Coronary artery (tissue), 2 donors: Measurements from ENCODE around the gene ATP2B3.

Source experiments
- DNase-seq: peaks from one replicate; pipeline ENCODE4 v3.0.0-alpha.2; 2017; ENCODE audit warnings: low spot score
- H3K27ac ChIP-seq, 2 donors: fragments of 200-600 bp; sonication (generic); one replicate each; pipeline ENCODE4 v1.5.1; 2016 to 2019
- H3K4me3 ChIP-seq: fragments of 200-600 bp; sonication (generic); 2 replicates; pipeline ENCODE4 v1.5.1; 2016; ENCODE audit warnings: mild to moderate bottlenecking, moderate library complexity
- TF ChIP-seq, protein P1 (sequence below): fragments of 200-600 bp; sonication (generic); IDR thresholded peaks from one replicate; pipeline ENCODE4 v1.5.1; 2019; ENCODE audit warnings: antibody characterized with exemption

The ATP2B3 gene

DNA sequence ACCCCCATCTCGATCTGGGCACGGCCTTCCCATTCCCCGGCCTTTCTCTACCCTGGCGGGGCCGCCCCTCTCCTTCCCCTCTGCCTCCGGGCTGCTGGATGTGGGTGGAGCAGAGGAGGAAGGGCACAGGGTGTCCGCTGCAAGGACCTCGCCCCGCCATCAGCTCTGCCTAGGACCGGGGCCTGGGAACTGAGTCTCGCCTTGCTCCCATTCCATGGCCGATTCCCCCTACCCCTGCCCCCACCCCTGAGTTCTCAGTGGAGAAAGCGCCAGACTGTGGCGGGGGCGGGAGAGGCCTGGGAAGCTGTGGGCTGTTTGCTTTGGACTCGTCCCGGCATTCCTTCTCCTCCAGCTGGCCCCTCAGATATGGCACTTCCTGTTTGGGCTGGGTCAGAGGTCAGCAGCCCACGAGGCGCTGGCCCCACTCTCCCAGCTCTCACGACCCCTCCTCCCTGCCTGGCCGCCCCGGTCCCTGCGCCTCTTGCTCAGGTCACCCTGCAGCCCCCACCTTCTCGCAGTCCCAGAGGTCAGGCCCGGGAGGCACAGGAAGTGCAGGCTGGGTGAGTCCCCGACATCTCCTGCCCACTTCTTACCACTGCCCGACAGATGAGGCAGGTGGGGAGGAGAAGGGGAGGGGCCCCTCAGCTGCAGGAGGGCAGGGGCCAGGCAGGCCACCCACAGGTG is 29.1 kb upstream of the ATP2B3 start:
- TF ChIP-seq, protein P1, sequence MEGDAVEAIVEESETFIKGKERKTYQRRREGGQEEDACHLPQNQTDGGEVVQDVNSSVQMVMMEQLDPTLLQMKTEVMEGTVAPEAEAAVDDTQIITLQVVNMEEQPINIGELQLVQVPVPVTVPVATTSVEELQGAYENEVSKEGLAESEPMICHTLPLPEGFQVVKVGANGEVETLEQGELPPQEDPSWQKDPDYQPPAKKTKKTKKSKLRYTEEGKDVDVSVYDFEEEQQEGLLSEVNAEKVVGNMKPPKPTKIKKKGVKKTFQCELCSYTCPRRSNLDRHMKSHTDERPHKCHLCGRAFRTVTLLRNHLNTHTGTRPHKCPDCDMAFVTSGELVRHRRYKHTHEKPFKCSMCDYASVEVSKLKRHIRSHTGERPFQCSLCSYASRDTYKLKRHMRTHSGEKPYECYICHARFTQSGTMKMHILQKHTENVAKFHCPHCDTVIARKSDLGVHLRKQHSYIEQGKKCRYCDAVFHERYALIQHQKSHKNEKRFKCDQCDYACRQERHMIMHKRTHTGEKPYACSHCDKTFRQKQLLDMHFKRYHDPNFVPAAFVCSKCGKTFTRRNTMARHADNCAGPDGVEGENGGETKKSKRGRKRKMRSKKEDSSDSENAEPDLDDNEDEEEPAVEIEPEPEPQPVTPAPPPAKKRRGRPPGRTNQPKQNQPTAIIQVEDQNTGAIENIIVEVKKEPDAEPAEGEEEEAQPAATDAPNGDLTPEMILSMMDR, result no peak
- peak overlapping the region; percentile 49 for H3K4me3 ChIP-seq
- peak overlapping the region; percentile 49 to 97 for H3K27ac ChIP-seq
- peak; percentile 84 for DNase-seq

DNA sequence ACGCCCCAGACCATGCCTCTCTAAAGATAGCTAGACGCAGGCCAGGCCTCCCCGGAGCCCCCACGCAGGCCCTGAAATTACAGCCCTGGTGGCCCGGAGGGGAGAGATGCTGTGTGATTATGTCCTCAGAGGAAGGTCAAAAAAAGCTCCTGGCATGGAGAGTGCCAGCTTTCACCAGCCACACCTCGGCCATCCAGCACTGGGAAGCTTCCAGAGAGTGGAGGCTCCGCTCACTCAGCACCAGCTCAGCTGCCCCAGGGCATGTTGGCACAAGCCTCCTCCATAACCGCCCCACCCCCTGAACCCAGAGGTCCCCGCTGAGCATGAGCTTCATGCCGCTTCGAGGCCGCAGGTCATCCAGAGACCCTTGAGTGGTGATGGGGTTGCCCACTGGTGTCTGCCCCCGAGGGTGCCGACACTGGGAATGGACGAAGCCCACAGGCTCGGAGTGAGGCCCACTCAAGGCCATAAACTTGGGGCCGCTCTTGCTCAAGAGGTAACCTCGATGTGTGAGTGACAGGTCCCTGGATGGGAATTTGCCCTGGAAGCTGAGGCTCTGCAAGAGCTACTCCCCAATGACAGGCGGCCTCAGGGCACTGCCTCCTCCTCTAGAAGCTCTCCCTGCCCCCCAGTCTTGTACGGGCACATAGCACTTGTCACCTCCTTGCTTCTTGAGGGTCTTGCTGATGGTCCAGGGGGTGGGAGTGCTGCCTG is 27.1 kb upstream of the ATP2B3 start:
- H3K4me3 ChIP-seq, result no peak overlapping the region
- DNase-seq, result no peak
- H3K27ac ChIP-seq, result peak overlapping the region in 1 of 2 donors; percentile 97
- TF ChIP-seq, protein P1, result no peak

DNA sequence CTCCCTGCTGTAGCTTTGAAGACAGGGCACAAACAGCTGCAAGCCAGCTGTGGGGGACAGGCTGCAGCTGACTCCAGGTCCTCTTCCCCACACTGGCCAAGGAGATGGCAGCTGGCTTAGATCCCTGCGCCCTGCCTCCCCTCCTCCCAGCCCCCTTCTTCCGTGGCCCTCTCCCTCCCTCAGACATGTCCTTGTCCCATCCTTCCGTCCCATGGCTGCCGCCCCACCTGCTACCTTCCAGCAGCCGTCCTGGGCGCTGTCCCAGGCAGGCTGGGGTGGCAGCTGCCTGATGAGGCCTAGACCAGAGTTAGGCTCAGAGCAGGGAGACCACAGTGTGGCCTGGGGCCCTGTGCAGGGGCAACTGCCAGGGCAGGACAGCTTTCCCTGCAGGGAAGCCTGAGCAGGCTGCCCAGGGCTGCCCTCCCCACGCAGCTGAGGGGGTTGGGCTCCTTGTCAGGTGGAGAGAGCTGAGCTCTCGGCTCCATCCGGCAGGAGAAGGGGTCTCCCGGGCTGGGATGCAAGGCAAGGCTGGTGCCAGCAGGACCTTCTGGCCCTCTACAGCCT is 26.0 kb upstream of the ATP2B3 start:
- H3K27ac ChIP-seq, result peak overlapping the region in 1 of 2 donors; percentile 97
- H3K4me3 ChIP-seq, result no peak overlapping the region
- TF ChIP-seq, protein P1, result no peak
- no peak for DNase-seq

DNA sequence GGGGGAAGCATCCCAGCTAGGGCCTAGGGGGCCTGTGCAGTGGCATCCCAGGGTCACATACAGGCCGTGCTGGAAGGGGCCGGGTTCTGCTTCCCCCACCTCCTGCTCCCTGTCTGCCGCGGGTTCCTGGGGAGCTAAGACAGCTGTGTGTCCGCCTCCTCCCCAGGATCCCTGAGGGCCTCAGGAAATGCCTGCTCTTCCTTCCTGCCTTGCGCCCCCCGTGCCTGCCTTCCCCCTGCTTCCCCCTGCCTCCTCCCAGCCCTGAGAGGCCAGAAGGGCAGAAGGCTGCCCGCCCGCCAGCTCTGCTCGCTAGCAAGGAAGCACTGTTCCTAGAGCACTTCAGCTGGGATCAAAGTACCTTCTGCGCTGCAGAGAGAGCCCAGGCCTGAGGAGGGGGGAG is 25.5 kb upstream of the ATP2B3 start:
- TF ChIP-seq, protein P1, result no peak
- DNase-seq, result no peak
- peak overlapping the region in 1 of 2 donors; percentile 97 for H3K27ac ChIP-seq
- no peak overlapping the region for H3K4me3 ChIP-seq

DNA sequence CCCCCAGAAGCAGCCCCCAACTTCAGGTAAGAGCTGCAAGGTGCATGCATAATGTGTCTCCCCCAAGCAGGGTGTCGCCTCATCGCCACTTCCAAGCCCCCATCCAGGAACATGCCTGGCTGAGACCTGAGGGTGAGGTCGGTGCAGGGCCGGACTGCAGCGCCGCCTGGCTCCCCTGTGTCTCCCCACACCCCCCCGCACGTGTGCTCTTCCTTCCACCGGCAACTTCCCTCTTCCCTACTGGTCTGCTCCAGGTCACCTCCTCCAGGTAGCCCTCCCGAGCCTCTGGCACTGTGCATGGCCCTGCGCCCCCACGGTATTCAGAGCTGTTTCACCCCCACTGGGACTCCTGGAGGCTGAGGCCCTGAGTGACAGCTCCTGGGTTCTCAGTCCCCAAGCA is 24.9 kb upstream of the ATP2B3 start:
- no peak for DNase-seq
- H3K27ac ChIP-seq, result peak overlapping the region in 1 of 2 donors; percentile 97
- H3K4me3 ChIP-seq, result no peak overlapping the region
- TF ChIP-seq, protein P1, result no peak

DNA sequence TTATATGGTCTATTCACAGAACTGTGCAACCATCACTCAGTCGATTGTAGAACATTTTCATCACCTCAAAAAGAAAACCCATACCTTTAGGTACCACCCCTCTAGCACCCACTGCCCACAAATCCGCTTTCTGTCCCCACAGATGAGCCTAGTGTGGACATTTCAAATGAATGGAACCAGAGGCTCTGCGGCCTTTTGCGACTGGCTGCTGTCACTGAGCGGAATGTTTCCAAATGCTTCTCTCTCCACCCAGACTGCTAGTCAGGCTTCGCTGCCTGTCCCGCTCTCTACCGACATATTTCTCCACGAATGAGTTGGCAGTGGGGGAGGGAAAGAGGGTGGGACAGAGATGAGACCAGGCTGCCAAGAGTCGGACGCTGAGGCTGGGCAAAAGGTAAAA is 24.4 kb upstream of the ATP2B3 start:
- Histone ChIP-seq H3K27ac (peak overlapping the region in 1 of 2 donors; percentile 85), H3K4me3 (no peak overlapping the region)
- TF ChIP-seq, protein P1, result no peak
- DNase-seq, result no peak
